Gastrocnemius medialis (tissue), 4 donors: Measurements from ENCODE around the gene KCNB1. TPM values are rescaled to one million over a fixed set of nuclear protein-coding genes. Genes with fewer than 3 reads are reported as not detected.

Experiments used
- ATAC-seq, 2 donors: fragments of 150-250 bp; one replicate each; pipeline ENCODE4 v1.9.1; 2016
- DNase-seq, 2 donors: peaks; one replicate each; pipeline ENCODE4 v3.0.0-alpha.2; 2019
- H3K27ac ChIP-seq, 4 donors: fragments of 200-600 bp; sonication (generic); 1 replicate in 1 of 4; 2 replicates in 3 of 4; pipeline ENCODE4 v1.5.1; 2016 to 2018; ENCODE audit warnings: mild to moderate bottlenecking in 2 of 4, moderate library complexity in 1 of 4
- H3K27me3 ChIP-seq, 3 donors: fragments of 200-600 bp; sonication (generic) in 2 of 3; 1 replicate in 1 of 3; 2 replicates in 2 of 3; pipeline versions ENCODE4 v1.5.1 to v1.6.0; 2016 to 2019; ENCODE audit warnings: mild to moderate bottlenecking in 1 of 3, moderate library complexity in 1 of 3
- H3K36me3 ChIP-seq, 2 donors: fragments of 200-600 bp; sonication (generic) in 1 of 2; one replicate each; pipeline ENCODE4 v1.5.1; 2017 to 2018
- H3K4me1 ChIP-seq, 2 donors: fragments of 200-600 bp; sonication (generic) in 1 of 2; one replicate each; pipeline ENCODE4 v1.5.1; 2016 to 2017; ENCODE audit warnings: mild to moderate bottlenecking in 2 of 2
- H3K4me3 ChIP-seq, 4 donors: fragments of 200-600 bp; sonication (generic) in 3 of 4; 1 replicate in 1 of 4; 2 replicates in 3 of 4; pipeline ENCODE4 v1.5.1; 2016 to 2019; ENCODE audit warnings: mild to moderate bottlenecking in 2 of 4
- H3K9me3 ChIP-seq, 3 donors: fragments of 200-600 bp; sonication (generic) in 2 of 3; 1 replicate in 1 of 3; 2 replicates in 2 of 3; pipeline ENCODE4 v1.5.1; 2016 to 2019
- POLR2A ChIP-seq, 2 donors: fragments of 450-650 bp; IDR thresholded peaks; one replicate each; pipeline ENCODE4 v1.6.1; 2017; ENCODE audit warnings: antibody characterized with exemption in 2 of 2, mild to moderate bottlenecking in 2 of 2, moderate library complexity in 2 of 2
- in situ Hi-C, 4 donors: fragments of 200-750 bp; cut with MboI; loops; one replicate each; pipeline versions ENCODE4 v1.15.0 to v1.8.0; 2017; ENCODE audit warnings: low sequenced_read_pairs in 4 of 4
- intact Hi-C: fragments of 100-400 bp; cut with DNase I; formaldehyde crosslinking; loops from one replicate; pipeline ENCODE4 v1.15.1; 2023; ENCODE audit warnings: low total_unique reads
- total RNA-seq, 4 donors: library from RNA; depleted of rRNA; stranded (reverse); fragments of >200 nt; gene quantifications; one replicate each; pipeline versions ENCODE4 v1.1.0 to v1.2.3, GENCODE V29; 2016
- TF ChIP-seq, protein P1 (sequence below), 5 experiments: fragments of 450-650 bp in 3 of 5; fragments of 200-600 bp in 2 of 5; sonication (generic) in 2 of 5; IDR thresholded peaks in 4 of 5; conservative IDR thresholded peaks in 1 of 5; 1 replicate in 4 of 5; 2 replicates in 1 of 5; pipeline ENCODE4 v1.5.1; 2016 to 2019; ENCODE audit warnings: antibody characterized with exemption in 5 of 5, mild to moderate bottlenecking in 3 of 5, moderate library complexity in 3 of 5

Gene KCNB1
- total RNA-seq, 4 donors from 2014 or later: 6.6 to 34.7 (median 9.4) TPM

DNA sequence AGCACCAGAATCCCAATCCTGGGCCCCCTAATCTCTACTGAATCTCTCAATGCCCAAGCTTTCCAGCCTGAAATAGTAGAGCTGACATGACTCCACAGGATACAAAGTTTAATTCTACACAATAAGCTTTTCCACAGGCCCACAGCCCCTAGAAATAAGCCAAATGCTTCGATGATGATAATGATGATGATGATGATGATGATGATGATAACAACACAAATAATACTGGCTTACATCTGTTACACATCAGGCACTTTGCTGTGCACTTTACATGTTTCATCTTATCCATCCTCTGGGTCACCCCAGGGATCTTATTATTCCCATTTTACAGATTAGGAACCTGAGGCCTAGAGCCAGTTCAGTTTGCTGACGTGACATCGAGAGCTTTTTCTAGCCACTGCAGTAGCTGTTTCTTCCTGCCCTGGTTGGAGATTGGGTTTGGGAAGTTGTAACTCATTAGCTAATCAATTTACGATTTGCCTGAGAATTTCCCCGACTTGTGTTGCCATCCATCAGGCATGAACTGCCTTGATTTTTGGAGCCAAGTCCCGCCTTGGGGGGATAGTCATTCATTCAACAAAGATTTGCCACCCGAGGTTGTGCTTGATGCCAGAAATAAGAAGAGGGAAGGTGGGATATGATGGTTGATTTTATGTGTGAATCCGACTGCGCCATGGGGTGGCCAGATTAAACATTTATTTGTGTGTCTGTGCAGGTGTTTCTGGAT lies 20.4 kb downstream of the KCNB1 start:
- no peak overlapping the region for H3K27ac ChIP-seq
- H3K4me3 ChIP-seq: no peak overlapping the region
- peaks cover 0 to 10% of the 10 kb centered on the region in 2 donors for H3K4me1 ChIP-seq
- TF ChIP-seq, protein P1, sequence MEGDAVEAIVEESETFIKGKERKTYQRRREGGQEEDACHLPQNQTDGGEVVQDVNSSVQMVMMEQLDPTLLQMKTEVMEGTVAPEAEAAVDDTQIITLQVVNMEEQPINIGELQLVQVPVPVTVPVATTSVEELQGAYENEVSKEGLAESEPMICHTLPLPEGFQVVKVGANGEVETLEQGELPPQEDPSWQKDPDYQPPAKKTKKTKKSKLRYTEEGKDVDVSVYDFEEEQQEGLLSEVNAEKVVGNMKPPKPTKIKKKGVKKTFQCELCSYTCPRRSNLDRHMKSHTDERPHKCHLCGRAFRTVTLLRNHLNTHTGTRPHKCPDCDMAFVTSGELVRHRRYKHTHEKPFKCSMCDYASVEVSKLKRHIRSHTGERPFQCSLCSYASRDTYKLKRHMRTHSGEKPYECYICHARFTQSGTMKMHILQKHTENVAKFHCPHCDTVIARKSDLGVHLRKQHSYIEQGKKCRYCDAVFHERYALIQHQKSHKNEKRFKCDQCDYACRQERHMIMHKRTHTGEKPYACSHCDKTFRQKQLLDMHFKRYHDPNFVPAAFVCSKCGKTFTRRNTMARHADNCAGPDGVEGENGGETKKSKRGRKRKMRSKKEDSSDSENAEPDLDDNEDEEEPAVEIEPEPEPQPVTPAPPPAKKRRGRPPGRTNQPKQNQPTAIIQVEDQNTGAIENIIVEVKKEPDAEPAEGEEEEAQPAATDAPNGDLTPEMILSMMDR (IDR thresholded peaks at IDR 0.05 in 4 of 5, conservative IDR thresholded peaks at IDR 0.05 in 1 of 5): no peak
- no peak for TF ChIP-seq POLR2A (IDR thresholded peaks at IDR 0.05)
- H3K27me3 ChIP-seq: no peaks in the 10 kb centered on the region
- no peak for DNase-seq
- intact Hi-C loops: no loop called here
- no peaks in the 10 kb centered on the region for H3K9me3 ChIP-seq
- no peak for ATAC-seq
- in situ Hi-C loops: no loop called here
- no peaks in the 10 kb centered on the region for H3K36me3 ChIP-seq

DNA sequence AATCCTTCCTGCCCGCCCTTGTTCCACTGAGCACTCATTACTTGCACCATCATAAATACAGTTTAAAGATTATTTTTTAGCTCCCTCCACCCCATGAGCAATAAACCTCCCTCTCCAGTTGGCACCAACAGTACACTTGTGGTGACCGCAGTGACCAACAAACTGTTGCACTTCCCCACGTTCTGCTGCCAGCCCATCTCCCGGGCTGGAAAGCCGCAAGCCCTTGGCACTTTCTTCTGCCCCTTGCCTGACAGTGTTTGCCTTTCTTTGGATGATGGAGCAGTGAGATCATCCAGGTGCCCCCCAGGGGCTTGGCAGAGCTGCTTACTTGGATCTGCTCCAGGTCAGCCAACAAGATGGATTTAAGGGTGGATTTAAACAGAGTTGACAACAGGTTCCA lies 21.6 kb downstream of the KCNB1 start:
- H3K27me3 ChIP-seq: no peaks in the 10 kb centered on the region
- in situ Hi-C loops (no loop called here), intact Hi-C loops (no loop called here)
- ATAC-seq (no peak), DNase-seq (no peak)
- H3K27ac ChIP-seq: no peak overlapping the region
- H3K4me3 ChIP-seq: no peak overlapping the region
- peaks cover 0 to 16% of the 10 kb centered on the region in 2 donors for H3K4me1 ChIP-seq
- H3K9me3 ChIP-seq: no peaks in the 10 kb centered on the region
- H3K36me3 ChIP-seq: no peaks in the 10 kb centered on the region
- TF ChIP-seq POLR2A (IDR thresholded peaks at IDR 0.05): no peak
- TF ChIP-seq, protein P1 (IDR thresholded peaks at IDR 0.05 in 4 of 5, conservative IDR thresholded peaks at IDR 0.05 in 1 of 5): no peak

DNA sequence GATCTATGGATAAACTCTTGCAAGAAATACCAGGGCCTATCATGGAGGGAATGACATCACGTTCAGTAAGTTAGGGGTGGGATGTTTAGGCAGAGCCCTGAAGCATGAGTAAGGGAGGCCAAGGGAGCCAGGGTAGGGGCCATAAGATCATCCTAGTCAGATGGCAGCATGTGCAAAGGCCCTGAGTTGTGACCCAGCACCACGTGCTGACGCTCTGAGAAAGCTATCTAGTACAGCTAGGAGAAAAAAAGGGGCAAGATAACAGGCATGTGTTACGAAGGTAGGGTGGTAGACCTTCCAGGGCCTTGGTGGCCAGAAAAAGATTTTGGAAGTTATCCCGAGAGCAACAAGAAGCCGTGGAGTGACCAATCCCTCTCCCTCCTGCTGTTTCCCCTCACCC lies 22.3 kb downstream of the KCNB1 start:
- Histone ChIP-seq H3K36me3 (no peaks in the 10 kb centered on the region), H3K27ac (no peak overlapping the region), H3K4me3 (no peak overlapping the region), H3K4me1 (peaks cover 0 to 10% of the 10 kb centered on the region in 2 donors), H3K9me3 (no peaks in the 10 kb centered on the region), H3K27me3 (no peaks in the 10 kb centered on the region)
- intact Hi-C loops (no loop called here), in situ Hi-C loops (no loop called here)
- ATAC-seq: no peak
- no peak for TF ChIP-seq POLR2A (IDR thresholded peaks at IDR 0.05)
- TF ChIP-seq, protein P1 (IDR thresholded peaks at IDR 0.05 in 4 of 5, conservative IDR thresholded peaks at IDR 0.05 in 1 of 5): no peak
- no peak for DNase-seq

DNA sequence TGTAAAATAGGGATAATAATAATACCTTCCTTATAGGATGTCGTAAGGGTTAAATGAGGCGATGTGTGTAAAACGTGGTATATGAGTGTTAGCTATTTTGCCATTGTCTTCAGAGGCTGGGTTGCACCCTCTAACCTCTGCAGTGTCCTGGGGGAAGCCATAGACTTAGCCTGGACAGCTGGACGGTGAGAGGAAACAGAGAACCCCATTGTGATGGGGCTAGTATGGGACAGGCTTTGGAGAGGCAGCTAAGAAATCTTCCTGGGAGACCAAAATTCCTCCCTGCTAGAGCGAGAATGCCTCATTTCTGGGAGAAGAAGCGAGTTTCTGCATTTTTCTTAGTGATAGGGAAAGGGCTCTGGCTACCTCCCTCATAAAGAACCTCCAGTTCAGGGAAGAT lies 22.8 kb downstream of the KCNB1 start:
- no peak overlapping the region for H3K4me3 ChIP-seq
- H3K27me3 ChIP-seq: no peaks in the 10 kb centered on the region
- intact Hi-C loops (no loop called here), in situ Hi-C loops (no loop called here)
- no peak for ATAC-seq
- no peak for DNase-seq
- H3K4me1 ChIP-seq: peaks cover 0 to 10% of the 10 kb centered on the region in 2 donors
- no peak overlapping the region for H3K27ac ChIP-seq
- no peaks in the 10 kb centered on the region for H3K9me3 ChIP-seq
- no peaks in the 10 kb centered on the region for H3K36me3 ChIP-seq
- TF ChIP-seq, protein P1 (IDR thresholded peaks at IDR 0.05 in 4 of 5, conservative IDR thresholded peaks at IDR 0.05 in 1 of 5): no peak
- TF ChIP-seq POLR2A (IDR thresholded peaks at IDR 0.05): no peak

DNA sequence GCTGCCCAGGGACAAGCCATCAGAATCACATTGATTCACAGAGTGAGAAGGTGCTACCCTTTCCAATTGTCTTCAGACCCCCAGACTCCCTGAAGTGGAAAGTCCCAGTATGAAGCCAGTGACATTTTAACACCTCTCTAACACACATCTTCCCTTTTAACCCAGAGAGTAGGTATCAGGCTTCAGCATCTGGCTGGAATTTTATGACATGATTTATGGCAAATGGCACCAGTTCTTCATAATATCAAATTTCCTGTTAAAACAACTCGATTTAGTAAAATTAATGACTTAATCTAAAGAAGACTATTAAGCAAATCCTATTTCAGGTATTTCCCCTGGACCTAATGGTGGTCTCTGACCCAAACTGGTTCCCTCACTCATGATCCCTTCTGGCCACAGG lies 25.0 kb downstream of the KCNB1 start:
- H3K27me3 ChIP-seq: no peaks in the 10 kb centered on the region
- no peak for ATAC-seq
- no peak overlapping the region for H3K4me3 ChIP-seq
- no peaks in the 10 kb centered on the region for H3K36me3 ChIP-seq
- in situ Hi-C loops: no loop called here
- H3K27ac ChIP-seq: no peak overlapping the region
- peaks cover 0 to 11% of the 10 kb centered on the region in 2 donors for H3K4me1 ChIP-seq
- intact Hi-C loops: no loop called here
- no peak for TF ChIP-seq POLR2A (IDR thresholded peaks at IDR 0.05)
- TF ChIP-seq, protein P1 (IDR thresholded peaks at IDR 0.05 in 4 of 5, conservative IDR thresholded peaks at IDR 0.05 in 1 of 5): no peak
- DNase-seq: no peak
- H3K9me3 ChIP-seq: no peaks in the 10 kb centered on the region
